CD4-positive, alpha-beta T cell (primary cell): ENCODE results near the gene SHISA6. TPM values are rescaled to one million over a fixed set of nuclear protein-coding genes. Genes with fewer than 3 reads are reported as not detected.

Experiments
- ATAC-seq: fragments of 200-7000 bp; cut with Tn5 transposase; one replicate; pipeline ENCODE4 v1.10.0; 2022; ENCODE audit warnings: mild to moderate bottlenecking; ENCODE audit not compliant: poor library complexity
- CTCF ChIA-PET: fragments of 350-600 bp; sonication (Branson Sonifier 250); formaldehyde crosslinking; loops from one replicate; lab custom pipeline; 2021; ENCODE audit warnings: antibody characterized with exemption, inconsistent platforms; lab: Charles Lee
- POLR2A ChIA-PET: fragments of 350-600 bp; sonication (Branson Sonifier 250); formaldehyde crosslinking; loops from one replicate; lab custom pipeline; 2021; ENCODE audit warnings: antibody characterized with exemption, inconsistent platforms; lab: Charles Lee
- DNase-seq, 14 experiments: peaks; one replicate each; pipeline ENCODE4 v3.0.0-alpha.2; 2013 to 2020; ENCODE audit warnings: mixed read lengths in 2 of 14
- H3K27ac ChIP-seq, 2 donors: one replicate each; pipeline versions ENCODE4 v1.5.1 to v1.7.0; 2013; ENCODE audit warnings: low read length in 2 of 2, low read depth in 1 of 2, mild to moderate bottlenecking in 1 of 2
- H3K27me3 ChIP-seq, 2 experiments: 1 replicate in 1 of 2; 2 replicates in 1 of 2; pipeline versions ENCODE4 v1.6.1 to v1.7.0; 2013; ENCODE audit warnings: low read length in 2 of 2, control low read depth in 1 of 2, mild to moderate bottlenecking in 1 of 2, moderate library complexity in 1 of 2; ENCODE audit not compliant: insufficient read depth in 2 of 2, control insufficient read depth in 1 of 2
- H3K36me3 ChIP-seq: one replicate; pipeline ENCODE4 v1.6.1; 2013; ENCODE audit warnings: low read length, control low read depth; ENCODE audit not compliant: insufficient read depth
- H3K4me1 ChIP-seq: one replicate; pipeline ENCODE4 v1.6.1; 2013; ENCODE audit warnings: low read length, control low read depth; ENCODE audit not compliant: insufficient read depth
- H3K4me3 ChIP-seq: one replicate; pipeline ENCODE4 v1.5.1; 2013; ENCODE audit warnings: mild to moderate bottlenecking, low read length, moderate library complexity
- H3K9me3 ChIP-seq, 2 experiments: 1 replicate in 1 of 2; 2 replicates in 1 of 2; pipeline versions ENCODE4 v1.6.1 to v1.7.0; 2013; ENCODE audit warnings: low read length in 2 of 2, mild to moderate bottlenecking in 2 of 2, control low read depth in 1 of 2, moderate library complexity in 1 of 2; ENCODE audit not compliant: control insufficient read depth in 1 of 2, insufficient read depth in 1 of 2
- H3K27ac Mint-ChIP-seq: one replicate; pipeline ENCODE4 v1.8.0; 2020; ENCODE audit warnings: mixed read lengths
- H3K27me3 Mint-ChIP-seq: one replicate; pipeline ENCODE4 v1.8.0; 2021; ENCODE audit warnings: mixed read lengths
- H3K36me3 Mint-ChIP-seq: one replicate; pipeline ENCODE4 v1.8.0; 2021; ENCODE audit warnings: low read depth, mixed read lengths
- H3K4me1 Mint-ChIP-seq: one replicate; pipeline ENCODE4 v1.8.0; 2021; ENCODE audit warnings: low read depth, mixed read lengths
- H3K4me3 Mint-ChIP-seq: one replicate; pipeline ENCODE4 v1.8.0; 2020; ENCODE audit warnings: mild to moderate bottlenecking, mixed read lengths
- H3K9me3 Mint-ChIP-seq: one replicate; pipeline ENCODE4 v1.8.0; 2020; ENCODE audit warnings: mixed read lengths
- CTCF ChIP-seq: fragments of 200-600 bp; IDR thresholded peaks from one replicate; pipeline ENCODE4 v1.8.0; 2022; ENCODE audit warnings: antibody characterized with exemption, mild to moderate bottlenecking
- intact Hi-C, 2 experiments: fragments of 100-400 bp; cut with DNase I in 1 of 2; cut with micrococcal nuclease in 1 of 2; formaldehyde crosslinking; loops; one replicate each; pipeline versions ENCODE4 v1.15.1 to v1.9.0; 2023 to 2025; cut with DNase I, micrococcal nuclease
- total RNA-seq, 174 experiments: library from RNA in 2 of 174; stranded (reverse) in 2 of 174; gene quantifications; one replicate each; pipeline ENCODE4 v1.2.3 and lab custom pipeline; 2021 to 2026

Gene SHISA6
- total RNA-seq, 2 experiments from 2014 or later, result not detected

GRCh38 chr17:11264183-11264871 is 23.3 kb downstream of the SHISA6 start:
- Mint-ChIP-seq H3K27ac (no peak overlapping the region), H3K36me3 (no peaks in the 10 kb centered on the region), H3K27me3 (no peaks in the 10 kb centered on the region), H3K4me3 (no peak overlapping the region), H3K4me1 (no peaks in the 10 kb centered on the region), H3K9me3 (peaks cover 6% of the 10 kb centered on the region)
- Histone ChIP-seq H3K4me3 (no peak overlapping the region), H3K27ac (no peak overlapping the region), H3K27me3 (no peaks in the 10 kb centered on the region), H3K9me3 (peaks cover 7 to 11% of the 10 kb centered on the region in 2 experiments), H3K4me1 (no peaks in the 10 kb centered on the region), H3K36me3 (no peaks in the 10 kb centered on the region)
- CTCF ChIA-PET, result no interaction called here
- TF ChIP-seq CTCF, result no peak
- intact Hi-C loops, result no loop called here
- POLR2A ChIA-PET, result no interaction called here
- ATAC-seq, result no peak
- no peak for DNase-seq

DNA sequence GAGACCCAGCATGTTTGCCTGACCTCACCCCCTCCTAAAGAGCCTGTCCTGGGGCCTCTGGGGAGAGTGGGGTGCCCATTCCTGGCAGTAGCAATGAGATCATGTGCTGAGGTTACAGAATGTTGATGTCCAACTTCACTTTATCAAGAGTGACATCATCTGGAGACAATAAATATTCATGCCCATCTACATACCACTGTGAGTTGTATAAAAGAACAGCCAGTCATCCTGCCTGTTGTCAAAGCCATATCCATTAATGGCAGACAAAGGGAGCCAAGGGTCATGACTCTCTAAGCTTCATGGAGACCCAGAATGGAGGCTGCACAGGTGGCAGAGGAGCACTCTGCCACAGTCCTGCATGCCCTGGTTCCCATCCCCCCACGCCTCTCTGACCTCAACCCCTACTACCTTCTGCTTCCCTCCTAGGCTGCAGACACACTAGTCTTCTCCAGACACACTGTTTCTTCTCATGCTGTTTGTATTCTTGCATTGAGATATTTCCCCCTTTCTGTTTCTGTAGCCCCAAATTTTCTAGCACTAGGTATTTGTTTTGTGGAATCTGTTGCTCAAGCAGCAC is 27.1 kb downstream of the SHISA6 start:
- Mint-ChIP-seq H3K27ac (no peak overlapping the region), H3K36me3 (no peaks in the 10 kb centered on the region), H3K4me3 (no peak overlapping the region), H3K27me3 (no peaks in the 10 kb centered on the region), H3K4me1 (no peaks in the 10 kb centered on the region), H3K9me3 (peaks cover 14% of the 10 kb centered on the region)
- intact Hi-C loops, result no loop called here
- H3K36me3 ChIP-seq, result no peaks in the 10 kb centered on the region
- ATAC-seq (no peak), DNase-seq (no peak)
- ChIA-PET POLR2A (no interaction called here), CTCF (no interaction called here)
- H3K4me3 ChIP-seq, result no peak overlapping the region
- H3K9me3 ChIP-seq, result peaks cover 7 to 24% of the 10 kb centered on the region in 2 experiments
- H3K27me3 ChIP-seq, result no peaks in the 10 kb centered on the region
- no peak overlapping the region for H3K27ac ChIP-seq
- TF ChIP-seq CTCF, result no peak
- no peaks in the 10 kb centered on the region for H3K4me1 ChIP-seq

DNA sequence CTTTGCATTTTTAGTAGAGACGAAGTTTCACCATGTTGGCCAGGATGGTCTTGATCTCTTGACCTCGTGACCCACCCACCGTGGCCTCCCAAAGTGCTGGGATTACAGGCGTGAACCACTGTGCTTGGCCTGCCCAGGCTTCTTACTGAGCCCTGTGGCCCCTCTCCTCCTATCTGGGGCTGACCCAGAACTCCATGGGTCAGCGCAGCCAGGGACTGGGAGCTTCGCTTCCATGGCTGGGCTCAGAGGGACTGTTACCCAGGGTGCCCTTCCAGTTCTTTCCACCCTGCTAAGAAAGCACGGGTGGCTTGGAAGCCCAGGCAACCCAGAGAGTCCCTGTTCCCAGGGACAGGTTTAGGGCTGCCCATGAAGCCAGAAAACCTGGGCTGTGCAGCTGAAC is 28.2 kb downstream of the SHISA6 start:
- H3K36me3 ChIP-seq, result no peaks in the 10 kb centered on the region
- no peak overlapping the region for H3K27ac ChIP-seq
- no peak overlapping the region for H3K4me3 ChIP-seq
- Mint-ChIP-seq H3K36me3 (no peaks in the 10 kb centered on the region), H3K27ac (no peak overlapping the region), H3K9me3 (peaks cover 8% of the 10 kb centered on the region), H3K4me3 (no peak overlapping the region), H3K27me3 (no peaks in the 10 kb centered on the region), H3K4me1 (no peaks in the 10 kb centered on the region)
- ATAC-seq (no peak), DNase-seq (no peak)
- no peak for TF ChIP-seq CTCF
- ChIA-PET POLR2A (no interaction called here), CTCF (no interaction called here)
- no peaks in the 10 kb centered on the region for H3K4me1 ChIP-seq
- peaks cover 7 to 32% of the 10 kb centered on the region in 2 experiments for H3K9me3 ChIP-seq
- intact Hi-C loops, result no loop called here
- no peaks in the 10 kb centered on the region for H3K27me3 ChIP-seq
